NOMO-1 (cell line): Measurements from ENCODE around the gene WDR53.
"Not testable (repeated sequence)": the region's sequence is repeated elsewhere in the genome, so short reads cannot be mapped to it uniquely, and the experiment has no call there.

Source experiments
- DNase-seq, 2 experiments: peaks; one replicate each; lab custom pipeline; 2025; ENCODE audit not compliant: unreplicated experiment in 2 of 2; lab: John Stamatoyannopoulos, UW

WDR53 gene

GRCh38 chr3:196568246-196569002 is at the start of gene WDR53, which contains the start of gene FBXO45:
Gene WDR53, minus strand, starts transcription at chr3:196568554. Its CDS starts 7,079 bp downstream, at chr3:196561475.
Gene FBXO45, plus strand, starts transcription at chr3:196568660. Its CDS starts 325 bp downstream, at chr3:196568985.
- peak; percentile 100 for DNase-seq

- peak; percentile 67 to 87 for DNase-seq
Observed at GRCh38 chr3:196617256-196617655, 48.9 kb upstream of the WDR53 start.

GRCh38 chr3:196615234-196615633 is 46.9 kb upstream of the WDR53 start:
- DNase-seq, result not testable (repeated sequence)

GRCh38 chr3:196611761-196612483 is 43.6 kb upstream of the WDR53 start:
- DNase-seq, result no peak

- DNase-seq, result peak; percentile 38 to 55
Observed at GRCh38 chr3:196609805-196610515, 41.6 kb upstream of the WDR53 start.

- DNase-seq, result peak; percentile 91 to 99
Observed at GRCh38 chr3:196609343-196609775, 41.0 kb upstream of the WDR53 start.

GRCh38 chr3:196608693-196609092 is 40.3 kb upstream of the WDR53 start:
- DNase-seq, result no peak

GRCh38 chr3:196604548-196604947 is 36.2 kb upstream of the WDR53 start:
- DNase-seq, result no peak

GRCh38 chr3:196603683-196604082 is 35.3 kb upstream of the WDR53 start:
- DNase-seq, result no peak

- no peak for DNase-seq
Observed at GRCh38 chr3:196602673-196603072, 34.3 kb upstream of the WDR53 start.

- no peak for DNase-seq
Observed at GRCh38 chr3:196600359-196600758, 32.0 kb upstream of the WDR53 start.

GRCh38 chr3:196599734-196600128 is 31.4 kb upstream of the WDR53 start:
- DNase-seq, result no peak

GRCh38 chr3:196597971-196598733 is 29.8 kb upstream of the WDR53 start:
- peak in 1 of 2 experiments; percentile 47 for DNase-seq

- no peak for DNase-seq
Observed at GRCh38 chr3:196596355-196596754, 28.0 kb upstream of the WDR53 start.

GRCh38 chr3:196590279-196590678 is 21.9 kb upstream of the WDR53 start:
- DNase-seq, result no peak

- no peak for DNase-seq
Observed at GRCh38 chr3:196585044-196585757, 16.8 kb upstream of the WDR53 start.

- no peak for DNase-seq
Observed at GRCh38 chr3:196572389-196572788, 4.0 kb upstream of the WDR53 start.

GRCh38 chr3:196570332-196570731 is 2.0 kb upstream of the WDR53 start:
- DNase-seq, result not testable (repeated sequence)

GRCh38 chr3:196569003-196569516 is 706 bp upstream of the WDR53 start:
- peak; percentile 43 to 54 for DNase-seq
